ENCODE measurements around the gene CFAP44.

DNA sequence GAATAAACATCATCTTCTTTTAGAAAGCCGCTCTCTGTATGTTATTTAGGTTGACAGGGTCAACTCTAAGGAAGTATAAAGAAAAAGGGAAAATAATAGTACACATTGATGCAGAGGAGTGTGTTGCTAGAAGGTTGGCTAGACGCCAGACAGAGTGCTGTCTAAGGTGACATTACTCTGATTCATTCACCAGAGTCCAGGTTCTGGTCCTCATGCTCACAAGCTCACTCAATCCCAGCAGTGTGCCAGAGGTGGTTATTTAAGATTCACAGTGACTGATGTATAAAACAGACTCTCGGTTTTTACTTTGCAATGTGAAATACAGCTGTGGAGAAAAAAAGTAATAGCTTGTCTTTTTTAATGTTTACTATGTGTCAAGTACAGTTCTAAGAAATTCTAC lies 1.7 kb downstream of the CFAP44 start:
- TF ChIP-seq CTCF (IDR thresholded peaks at IDR 0.05; ENCODE audit: low read depth, low read length) = no peak
- no peak for TF ChIP-seq POLR2A (IDR thresholded peaks at IDR 0.05; ENCODE audit: extremely low read depth, insufficient read length)
- no peak for TF ChIP-seq MAX (IDR thresholded peaks at IDR 0.05; ENCODE audit: low read depth, low read length)
- TF ChIP-seq MYC (IDR thresholded peaks at IDR 0.05; ENCODE audit: low read depth, low read length) = no peak

All from NB4 (cell line).